ENCODE measurements around the gene AP1S1.

- TF ChIP-seq CTCF (conservative IDR thresholded peaks at IDR 0.05; ENCODE audit: low read depth, low read length): no peak
- no peak for TF ChIP-seq EZH2 (IDR thresholded peaks at IDR 0.05; ENCODE audit: borderline replicate concordance, low read depth, low read length, poor library complexity, severe bottlenecking)
These were observed 14.0 kb upstream of the AP1S1 start for GRCh38 chr7:101140339-101140699.
